22Rv1 (cell line): ENCODE results near the gene SMOC2.

ENCODE experiments used
- CTCF ChIP-seq: fragments of 450-650 bp; IDR thresholded peaks from 2 replicates; pipeline ENCODE4 v1.5.1; 2017; ENCODE audit warnings: mild to moderate bottlenecking
- ZFX ChIP-seq: fragments of 450-650 bp; IDR thresholded peaks from 2 replicates; pipeline ENCODE4 v1.6.1; 2017; ENCODE audit warnings: antibody characterized with exemption, borderline replicate concordance

- TF ChIP-seq CTCF, result no peak
- TF ChIP-seq ZFX, result no peak
Measured at GRCh38 chr6:168585441-168585840, 144.5 kb downstream of the SMOC2 start.
